ENCODE data around the gene CFAP221. TPM values are rescaled to one million over a fixed set of nuclear protein-coding genes. Genes with fewer than 3 reads are reported as not detected.

Gene CFAP221
- total and polyA plus RNA-seq, 10 of the 15 experiments (the other 5 are each of a cell fraction or from before 2014, with no cell fraction given): not detected

DNA sequence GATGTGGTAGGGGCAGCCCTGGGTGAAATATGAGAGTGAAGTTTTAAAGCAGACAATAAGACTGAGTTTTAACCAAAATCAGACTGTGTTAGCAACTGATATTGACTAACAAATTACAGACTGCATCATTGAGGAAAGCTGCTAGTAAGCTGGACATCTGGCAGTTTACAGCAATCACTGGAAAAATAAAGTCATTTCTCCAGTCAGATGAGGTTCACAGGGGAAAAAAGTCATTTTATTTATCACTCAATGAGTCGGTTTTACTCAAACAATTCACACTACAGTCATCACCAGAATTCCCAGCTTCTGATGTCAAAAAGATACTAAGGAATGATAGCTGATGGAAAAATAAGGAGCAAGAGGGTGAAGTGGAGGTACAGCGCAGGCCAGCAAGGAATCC, 124.3 kb downstream of the CFAP221 start (continued):
- TF ChIP-seq ZBTB11 (CRISPR knock-in tag; IDR thresholded peaks at IDR 0.05) (no peak), ATF2 (IDR thresholded peaks at IDR 0.05; ENCODE audit: low read length) (no peak), SREBF1 (IDR thresholded peaks at IDR 0.05; ENCODE audit: low read length) (no peak), NRF1 (conservative IDR thresholded peaks at IDR 0.05; ENCODE audit: low read depth, low read length) (no peak)

DNA sequence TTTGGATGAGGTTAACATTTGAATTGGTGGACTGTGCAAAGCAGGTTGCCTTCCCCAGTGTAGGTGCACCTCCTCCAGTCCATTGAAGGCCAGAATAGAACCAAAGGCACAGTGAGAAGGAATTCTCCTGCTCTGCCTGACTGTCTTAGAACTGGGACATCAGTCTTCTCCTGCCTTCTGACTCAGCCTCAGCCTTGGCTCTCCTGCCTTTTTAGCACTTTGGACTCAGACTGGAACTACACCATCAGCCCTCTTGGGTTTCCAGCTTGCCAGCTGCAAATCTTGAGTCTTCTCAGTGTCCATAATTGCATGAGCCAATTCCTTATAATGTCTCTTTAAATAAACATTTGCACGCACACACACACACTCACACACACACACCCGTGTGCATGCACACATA, 126.8 kb downstream of the CFAP221 start:
- ATAC-seq (no peak), FAIRE-seq (no peak), DNase-seq (ENCODE audit: low read depth, low spot score) (no peak)
- H2AFZ ChIP-seq (ENCODE audit: control insufficient read depth, low read depth, low read length): no peak overlapping the region
- H3K4me1 ChIP-seq (ENCODE audit: control insufficient read depth, insufficient read depth, low read length): no peaks in the 10 kb centered on the region
- H3K9me3 ChIP-seq (replicated peaks; ENCODE audit: control insufficient read depth, insufficient read depth, low read length): no peaks in the 10 kb centered on the region
- 48% methylated on average over 2 of the region's 2 CpGs for WGBS (ENCODE audit: insufficient coverage, insufficient replicate concordance, low lambda C conversion rate, missing lambda C conversion rate)
- CTCF ChIA-PET: interaction anchor here (0.5 to 1.4 kb wide), 3 partner anchors 8 to 1342 kb away, joined by 3 to 4 read pairs (median 3); no protein-coding TSS in a partner anchor
- H3K27ac ChIP-seq (ENCODE audit: control insufficient read depth, insufficient read depth): no peak overlapping the region
- POLR2A ChIA-PET: no interaction called here
- no peaks in the 10 kb centered on the region for H3K79me2 ChIP-seq (ENCODE audit: control insufficient read depth, insufficient read depth, low read length)
- H3K36me3 ChIP-seq (ENCODE audit: control insufficient read depth in 2 of 2, insufficient read depth in 2 of 2, low read length in 1 of 2): no peaks in the 10 kb centered on the region
- RAD21 ChIA-PET (ENCODE audit: unreplicated experiment): no interaction called here
- no peak overlapping the region for H3K4me2 ChIP-seq (ENCODE audit: control insufficient read depth, insufficient read depth)
- intact Hi-C loops (cut with micrococcal nuclease; ENCODE audit: unreplicated experiment): no loop called here
- no peak overlapping the region for H3K4me3 ChIP-seq
- H3K27me3 ChIP-seq (replicated peaks in 1 of 2; ENCODE audit: control insufficient read depth in 2 of 2, insufficient read depth in 2 of 2, low read length in 1 of 2): no peaks in the 10 kb centered on the region; a peak in 1 of 4 replicates
- no peak overlapping the region for H3K9ac ChIP-seq (ENCODE audit: control insufficient read depth, insufficient read depth, low read length)
- H4K20me1 ChIP-seq (ENCODE audit: control insufficient read depth, insufficient read depth): no peaks in the 10 kb centered on the region
- in situ Hi-C loops (cut with MboI): no loop called here
- no TSS peak for BruUV-seq (replicated peaks)
- SMC1A ChIA-PET (ENCODE audit: uncharacterized antibody, unreplicated experiment): no interaction called here
- TF ChIP-seq SUPT20H (IDR thresholded peaks at IDR 0.05; ENCODE audit: borderline replicate concordance, control insufficient read depth, low read depth, low read length) (no peak), HDAC6 (IDR thresholded peaks at IDR 0.05; ENCODE audit: unreplicated experiment) (no peak), HCFC1 (IDR thresholded peaks at IDR 0.05; ENCODE audit: low read length) (no peak), RB1 (IDR thresholded peaks at IDR 0.05; ENCODE audit: borderline replicate concordance) (no peak), TAF1 (IDR thresholded peaks at IDR 0.05; ENCODE audit: borderline replicate concordance, low read depth, low read length) (no peak), TCF7 (IDR thresholded peaks at IDR 0.05; ENCODE audit: borderline replicate concordance) (no peak), ZSCAN29 (IDR thresholded peaks at IDR 0.05) (no peak), CREM (IDR thresholded peaks at IDR 0.05; ENCODE audit: low read depth) (no peak), SPI1 (IDR thresholded peaks at IDR 0.05; ENCODE audit: borderline replicate concordance, insufficient read depth, low read depth, low read length) (no peak)
- TF ChIP-seq, protein P1, sequence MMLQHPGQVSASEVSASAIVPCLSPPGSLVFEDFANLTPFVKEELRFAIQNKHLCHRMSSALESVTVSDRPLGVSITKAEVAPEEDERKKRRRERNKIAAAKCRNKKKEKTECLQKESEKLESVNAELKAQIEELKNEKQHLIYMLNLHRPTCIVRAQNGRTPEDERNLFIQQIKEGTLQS (IDR thresholded peaks at IDR 0.05; ENCODE audit: borderline replicate concordance, extremely low read depth, low read depth, low read length): no peak
- TF ChIP-seq, protein P2, sequence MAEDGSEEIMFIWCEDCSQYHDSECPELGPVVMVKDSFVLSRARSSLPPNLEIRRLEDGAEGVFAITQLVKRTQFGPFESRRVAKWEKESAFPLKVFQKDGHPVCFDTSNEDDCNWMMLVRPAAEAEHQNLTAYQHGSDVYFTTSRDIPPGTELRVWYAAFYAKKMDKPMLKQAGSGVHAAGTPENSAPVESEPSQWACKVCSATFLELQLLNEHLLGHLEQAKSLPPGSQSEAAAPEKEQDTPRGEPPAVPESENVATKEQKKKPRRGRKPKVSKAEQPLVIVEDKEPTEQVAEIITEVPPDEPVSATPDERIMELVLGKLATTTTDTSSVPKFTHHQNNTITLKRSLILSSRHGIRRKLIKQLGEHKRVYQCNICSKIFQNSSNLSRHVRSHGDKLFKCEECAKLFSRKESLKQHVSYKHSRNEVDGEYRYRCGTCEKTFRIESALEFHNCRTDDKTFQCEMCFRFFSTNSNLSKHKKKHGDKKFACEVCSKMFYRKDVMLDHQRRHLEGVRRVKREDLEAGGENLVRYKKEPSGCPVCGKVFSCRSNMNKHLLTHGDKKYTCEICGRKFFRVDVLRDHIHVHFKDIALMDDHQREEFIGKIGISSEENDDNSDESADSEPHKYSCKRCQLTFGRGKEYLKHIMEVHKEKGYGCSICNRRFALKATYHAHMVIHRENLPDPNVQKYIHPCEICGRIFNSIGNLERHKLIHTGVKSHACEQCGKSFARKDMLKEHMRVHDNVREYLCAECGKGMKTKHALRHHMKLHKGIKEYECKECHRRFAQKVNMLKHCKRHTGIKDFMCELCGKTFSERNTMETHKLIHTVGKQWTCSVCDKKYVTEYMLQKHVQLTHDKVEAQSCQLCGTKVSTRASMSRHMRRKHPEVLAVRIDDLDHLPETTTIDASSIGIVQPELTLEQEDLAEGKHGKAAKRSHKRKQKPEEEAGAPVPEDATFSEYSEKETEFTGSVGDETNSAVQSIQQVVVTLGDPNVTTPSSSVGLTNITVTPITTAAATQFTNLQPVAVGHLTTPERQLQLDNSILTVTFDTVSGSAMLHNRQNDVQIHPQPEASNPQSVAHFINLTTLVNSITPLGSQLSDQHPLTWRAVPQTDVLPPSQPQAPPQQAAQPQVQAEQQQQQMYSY (CRISPR knock-in tag; IDR thresholded peaks at IDR 0.05): no peak
